GM21717 (cell line): ENCODE results near the gene LAYN.

Experiments used
- ATAC-seq: cut with Tn5 transposase; IDR thresholded peaks from one replicate; pipeline ENCODE4 v1.9.1; 2021; ENCODE audit warnings: mild to moderate bottlenecking, moderate library complexity; ENCODE audit not compliant: unreplicated experiment

The LAYN gene

GRCh38 chr11:111560800-111561199, 20.3 kb downstream of the LAYN start:
- ATAC-seq: no peak

GRCh38 chr11:111561306-111561705, 20.8 kb downstream of the LAYN start:
- no peak for ATAC-seq

GRCh38 chr11:111561791-111562325, 21.3 kb downstream of the LAYN start:
- ATAC-seq: no peak

GRCh38 chr11:111562692-111563389, 22.3 kb downstream of the LAYN start:
- ATAC-seq: no peak

GRCh38 chr11:111565114-111565720, 24.7 kb downstream of the LAYN start:
- no peak for ATAC-seq

- ATAC-seq: no peak
These were observed 25.8 kb downstream of the LAYN start for GRCh38 chr11:111566324-111566723.

- ATAC-seq: no peak
These were observed 29.0 kb downstream of the LAYN start for GRCh38 chr11:111569476-111569875.

GRCh38 chr11:111570796-111571195, 30.3 kb downstream of the LAYN start:
- no peak for ATAC-seq

GRCh38 chr11:111571829-111572501, 31.4 kb downstream of the LAYN start:
- no peak for ATAC-seq

GRCh38 chr11:111572581-111572980, 32.1 kb downstream of the LAYN start:
- ATAC-seq: no peak

- no peak for ATAC-seq
These were observed 33.3 kb downstream of the LAYN start for GRCh38 chr11:111573821-111574249.

GRCh38 chr11:111574373-111575225, 34.1 kb downstream of the LAYN start:
- no peak for ATAC-seq

- no peak for ATAC-seq
These were observed 35.2 kb downstream of the LAYN start for GRCh38 chr11:111575740-111576139.

- no peak for ATAC-seq
These were observed 37.3 kb downstream of the LAYN start for GRCh38 chr11:111577821-111578220.

- no peak for ATAC-seq
These were observed 40.8 kb downstream of the LAYN start for GRCh38 chr11:111581341-111581740.

- no peak for ATAC-seq
These were observed 41.6 kb downstream of the LAYN start for GRCh38 chr11:111582163-111582562.

- no peak for ATAC-seq
These were observed 42.4 kb downstream of the LAYN start for GRCh38 chr11:111582881-111583280.

- no peak for ATAC-seq
These were observed 44.9 kb downstream of the LAYN start for GRCh38 chr11:111585371-111585770.

- no peak for ATAC-seq
These were observed 45.9 kb downstream of the LAYN start for GRCh38 chr11:111586388-111586831.

- ATAC-seq: no peak
These were observed 48.6 kb downstream of the LAYN start for GRCh38 chr11:111589114-111589513.
